SIG-M5 (cell line): ENCODE measurements around the gene ZDHHC1.
"Not testable (repeated sequence)": the region's sequence is repeated elsewhere in the genome, so short reads cannot be mapped to it uniquely, and the experiment has no call there.

ENCODE experiments used
- DNase-seq: peaks from one replicate; lab custom pipeline; 2025; lab: John Stamatoyannopoulos, UW

The ZDHHC1 gene

GRCh38 chr16:67394155-67395104 lies 21.8 kb downstream of the ZDHHC1 start:
- no peak for DNase-seq

GRCh38 chr16:67393788-67394154 lies 22.5 kb downstream of the ZDHHC1 start:
- no peak for DNase-seq

- no peak for DNase-seq
These were observed 23.0 kb downstream of the ZDHHC1 start, which contains the start of gene TPPP3 for GRCh38 chr16:67393111-67393787. TPPP3 (minus strand) TSS chr16:67393498; CDS start chr16:67391111, 2,387 bp downstream.

GRCh38 chr16:67392301-67393059 lies 23.8 kb downstream of the ZDHHC1 start:
- no peak for DNase-seq

- no peak for DNase-seq
These were observed 24.6 kb downstream of the ZDHHC1 start for GRCh38 chr16:67391424-67392300.

- DNase-seq, result no peak
These were observed 25.4 kb downstream of the ZDHHC1 start for GRCh38 chr16:67390816-67391423.

GRCh38 chr16:67389911-67390815 lies 26.1 kb downstream of the ZDHHC1 start:
- peak; percentile 20 for DNase-seq

GRCh38 chr16:67388591-67388990 lies 27.7 kb downstream of the ZDHHC1 start:
- DNase-seq, result no peak

GRCh38 chr16:67388191-67388590 lies 28.1 kb downstream of the ZDHHC1 start:
- DNase-seq, result no peak

GRCh38 chr16:67387479-67388079 lies 28.7 kb downstream of the ZDHHC1 start:
- no peak for DNase-seq

- no peak for DNase-seq
These were observed 29.3 kb downstream of the ZDHHC1 start for GRCh38 chr16:67386861-67387455.

GRCh38 chr16:67384778-67385510 lies 31.3 kb downstream of the ZDHHC1 start:
- no peak for DNase-seq

GRCh38 chr16:67383284-67383683 lies 33.0 kb downstream of the ZDHHC1 start:
- no peak for DNase-seq

GRCh38 chr16:67378642-67379041 lies 37.6 kb downstream of the ZDHHC1 start:
- no peak for DNase-seq

GRCh38 chr16:67376012-67376411 lies 40.3 kb downstream of the ZDHHC1 start:
- DNase-seq, result not testable (repeated sequence)

GRCh38 chr16:67372664-67373063 lies 43.6 kb downstream of the ZDHHC1 start:
- DNase-seq, result no peak

GRCh38 chr16:67370661-67371060 lies 45.6 kb downstream of the ZDHHC1 start:
- no peak for DNase-seq

- no peak for DNase-seq
These were observed 51.6 kb downstream of the ZDHHC1 start for GRCh38 chr16:67364600-67365235.
